K562 (cell line): ENCODE results near the gene SLC12A6. TPM values are rescaled to one million over a fixed set of nuclear protein-coding genes. Genes with fewer than 3 reads are reported as not detected.

Experiments
- ARHGAP35 ChIP-seq: fragments of 450-650 bp; IDR thresholded peaks from 2 replicates; pipeline ENCODE4 v1.6.1; 2018; ENCODE audit not compliant: partially characterized antibody
- CXXC5 ChIP-seq: fragments of 250-450 bp; sonication (Bioruptor Pico); IDR thresholded peaks from 2 replicates; pipeline ENCODE4 v1.8.0; 2022; ENCODE audit warnings: inconsistent platforms, mild to moderate bottlenecking, moderate library complexity
- E2F8 ChIP-seq: fragments of 450-650 bp; IDR thresholded peaks from 2 replicates; pipeline ENCODE4 v1.7.1; 2018; ENCODE audit warnings: mild to moderate bottlenecking, low read depth; ENCODE audit not compliant: partially characterized antibody
- MCM5 ChIP-seq: fragments of 450-650 bp; IDR thresholded peaks from 2 replicates; pipeline ENCODE4 v1.6.1; 2016; ENCODE audit warnings: low read depth
- NBN ChIP-seq: fragments of 450-650 bp; IDR thresholded peaks from 2 replicates; pipeline ENCODE4 v1.6.1; 2016; ENCODE audit warnings: low read depth, mild to moderate bottlenecking
- RBFOX2 ChIP-seq: fragments of 200-400 bp; formaldehyde crosslinking; IDR thresholded peaks from 2 replicates; pipeline ENCODE4 v1.6.1; 2017; ENCODE audit warnings: low read depth, mild to moderate bottlenecking, low read length, moderate library complexity
- SMARCC2 ChIP-seq: fragments of 450-650 bp; IDR thresholded peaks from 2 replicates; pipeline ENCODE4 v1.6.1; 2017; ENCODE audit warnings: antibody characterized with exemption, moderate library complexity, mild to moderate bottlenecking, low read depth
- polyA plus RNA-seq, 8 experiments: library from polyadenylated mRNA; depleted of rRNA in 4 of 8; stranded (reverse) in 5 of 8; unstranded in 3 of 8; fragments of >200 nt; fragmentation: Nextera tagmentation in 2 of 8; fragmentation: Illumina TruSeq in 1 of 8; extraction: Ambion mirVana in 2 of 8; extraction: Trizol in 1 of 8; gene quantifications; 2 replicates each; pipeline versions ENCODE4 v1.2.1 to v1.2.3, GENCODE V29; 2011 to 2014; ENCODE audit warnings: inconsistent platforms in 1 of 8, missing spikeins in 1 of 8
- total RNA-seq, 7 experiments: library from RNA; depleted of rRNA in 6 of 7; stranded (reverse); fragments of >200 nt in 6 of 7; fragmentation: Illumina TruSeq in 2 of 7; extraction: Trizol in 2 of 7; gene quantifications; 2 replicates each; pipeline versions ENCODE4 v1.2.1 to v1.2.3, GENCODE V29; 2011 to 2021; ENCODE audit warnings: low replicate concordance in 1 of 7
- TF ChIP-seq, protein P1 (sequence below): sonication (generic); formaldehyde crosslinking; IDR thresholded peaks from 2 replicates; pipeline ENCODE4 v1.8.1; 2023; ENCODE audit warnings: mild to moderate bottlenecking, missing genetic modification reagents

Gene SLC12A6
- total and polyA plus RNA-seq, 9 of the 15 experiments (the other 6 are each of a cell fraction or from before 2014, with no cell fraction given), result 1.4 to 16.4 (median 6.7) TPM

DNA sequence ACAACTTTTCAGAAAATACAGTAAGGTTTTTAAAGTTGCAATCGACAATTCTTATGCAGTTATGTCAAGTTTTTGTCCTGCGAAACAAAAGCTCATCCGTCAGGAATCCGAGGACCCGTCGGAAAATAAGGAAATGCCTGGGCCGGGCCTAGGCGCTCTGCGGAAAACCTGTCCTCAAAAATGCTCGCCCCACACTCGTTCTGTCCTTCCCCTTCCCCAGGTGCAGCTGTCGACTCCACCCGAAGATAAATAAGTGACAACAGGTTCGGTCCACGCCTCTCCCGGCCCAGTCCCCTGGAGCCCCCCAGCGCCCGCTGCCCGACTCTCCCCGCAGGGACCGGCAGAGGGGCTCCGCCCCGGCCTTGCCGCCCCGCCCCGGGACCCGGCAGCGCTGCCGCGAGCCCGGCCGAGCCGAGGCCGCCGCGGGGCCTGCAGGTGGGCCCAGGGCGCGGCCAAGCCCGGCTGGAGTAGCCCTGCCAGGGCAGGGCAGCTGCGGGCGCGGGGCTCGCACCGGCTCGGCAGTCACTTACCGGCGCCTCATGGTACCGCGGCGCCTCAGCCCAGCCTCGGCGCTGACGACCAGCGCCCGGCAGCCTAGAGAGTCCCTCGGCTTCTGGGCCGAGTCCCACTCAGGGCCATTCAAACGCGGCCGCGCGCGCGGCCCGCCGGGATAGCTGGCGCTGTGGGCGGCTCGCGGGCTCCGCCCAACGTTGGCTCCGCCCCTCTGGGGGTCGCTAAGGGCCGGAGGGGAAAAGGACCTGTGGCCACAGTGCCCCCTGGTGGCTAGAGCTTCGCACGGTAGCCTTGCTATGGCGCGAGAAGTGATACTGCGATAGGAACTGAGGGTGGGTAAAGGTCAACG lies 127.9 kb downstream of the SLC12A6 start, which contains the start of gene KATNBL1 (continued):
- TF ChIP-seq, protein P1, sequence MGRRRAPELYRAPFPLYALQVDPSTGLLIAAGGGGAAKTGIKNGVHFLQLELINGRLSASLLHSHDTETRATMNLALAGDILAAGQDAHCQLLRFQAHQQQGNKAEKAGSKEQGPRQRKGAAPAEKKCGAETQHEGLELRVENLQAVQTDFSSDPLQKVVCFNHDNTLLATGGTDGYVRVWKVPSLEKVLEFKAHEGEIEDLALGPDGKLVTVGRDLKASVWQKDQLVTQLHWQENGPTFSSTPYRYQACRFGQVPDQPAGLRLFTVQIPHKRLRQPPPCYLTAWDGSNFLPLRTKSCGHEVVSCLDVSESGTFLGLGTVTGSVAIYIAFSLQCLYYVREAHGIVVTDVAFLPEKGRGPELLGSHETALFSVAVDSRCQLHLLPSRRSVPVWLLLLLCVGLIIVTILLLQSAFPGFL (CRISPR knock-in tag), result no peak
- TF ChIP-seq MCM5, result no peak
- no peak for TF ChIP-seq ARHGAP35
- TF ChIP-seq CXXC5 (CRISPR knock-in tag), result peak; percentile 84
- no peak for TF ChIP-seq NBN
- peak; percentile 52; the same call in 1 of the 2 replicates for TF ChIP-seq SMARCC2
- peak; percentile 99 for TF ChIP-seq RBFOX2
- peak; percentile 42 for TF ChIP-seq E2F8
- TF ChIP-seq, all 486 proteins: peak for 119
